Body of pancreas (tissue), 4 donors: ENCODE results near the gene MAP1B. TPM values are rescaled to one million over a fixed set of nuclear protein-coding genes. Genes with fewer than 3 reads are reported as not detected.

ENCODE experiments used
- ATAC-seq: fragments of 150-250 bp; one replicate; pipeline ENCODE4 v1.9.1; 2016
- DNase-seq, 4 donors: peaks; one replicate each; pipeline ENCODE4 v3.0.0-alpha.2; 2019
- H3K27ac ChIP-seq, 4 donors: fragments of 200-600 bp; sonication (generic); 1 replicate in 3 of 4; 2 replicates in 1 of 4; pipeline versions ENCODE4 v1.5.1 to v1.6.1; 2016 to 2019; ENCODE audit warnings: mild to moderate bottlenecking in 1 of 4, mixed read lengths in 1 of 4, moderate library complexity in 1 of 4
- H3K27me3 ChIP-seq, 2 donors: fragments of 200-600 bp; sonication (generic); one replicate each; pipeline ENCODE4 v1.6.0; 2016; ENCODE audit warnings: mild to moderate bottlenecking in 1 of 2
- H3K36me3 ChIP-seq, 2 donors: fragments of 200-600 bp; sonication (generic); replicated peaks in 1 of 2; 2 replicates each; pipeline ENCODE4 v1.5.1; 2016; ENCODE audit warnings: low read depth in 2 of 2; ENCODE audit not compliant: insufficient read depth in 1 of 2
- H3K4me1 ChIP-seq: fragments of 200-600 bp; sonication (generic); one replicate; pipeline ENCODE4 v1.6.0; 2016
- H3K4me3 ChIP-seq, 2 donors: fragments of 200-600 bp; sonication (generic); 1 replicate in 1 of 2; 2 replicates in 1 of 2; pipeline ENCODE4 v1.5.1; 2016 to 2019
- H3K9me3 ChIP-seq, 3 donors: fragments of 200-600 bp; sonication (generic); 1 replicate in 2 of 3; 2 replicates in 1 of 3; pipeline ENCODE4 v1.5.1; 2016
- CTCF ChIP-seq, 7 experiments: fragments of 450-650 bp in 4 of 7; fragments of 200-600 bp in 3 of 7; sonication (generic) in 3 of 7; IDR thresholded peaks; one replicate each; pipeline ENCODE4 v1.5.1; 2016 to 2019; ENCODE audit warnings: antibody characterized with exemption in 7 of 7
- POLR2A ChIP-seq, 3 donors: fragments of 450-650 bp; IDR thresholded peaks; one replicate each; pipeline ENCODE4 v1.6.1; 2016; ENCODE audit warnings: antibody characterized with exemption in 3 of 3, mild to moderate bottlenecking in 2 of 3
- WGBS, 2 donors: methylation state at CpG; one replicate each; pipeline ENCODE4 v1.1.5; 2017; 5-methylcytosine and 5-hydroxymethylcytosine counted together
- intact Hi-C: fragments of 100-400 bp; cut with DNase I; formaldehyde crosslinking; loops from one replicate; pipeline ENCODE4 v1.15.1; 2023
- total RNA-seq, 2 donors: library from RNA; depleted of rRNA; stranded (reverse); fragments of >200 nt; gene quantifications; one replicate each; pipeline ENCODE4 v1.1.0, GENCODE V29; 2016

Gene MAP1B
- total RNA-seq, 2 donors from 2014 or later: 30.4 to 69.9 TPM

GRCh38 chr5:72245546-72245945, 138.3 kb downstream of the MAP1B start:
- no peak for ATAC-seq
- no peak overlapping the region for H3K27ac ChIP-seq

GRCh38 chr5:72245951-72246532, 138.8 kb downstream of the MAP1B start:
- Histone ChIP-seq H3K4me3 (no peak overlapping the region), H3K4me1 (peaks cover 14% of the 10 kb centered on the region), H3K9me3 (no peaks in the 10 kb centered on the region), H3K27me3 (no peaks in the 10 kb centered on the region), H3K27ac (no peak overlapping the region), H3K36me3 (no peaks in the 10 kb centered on the region)
- intact Hi-C loops: no loop called here
- no peak for TF ChIP-seq POLR2A (IDR thresholded peaks at IDR 0.05)
- peak in 2 of 7 experiments; percentile 17 to 33 for TF ChIP-seq CTCF (IDR thresholded peaks at IDR 0.05)
- 66 to 76% methylated on average over 3 of the region's 3 CpGs for WGBS, 2 donors
- ATAC-seq (no peak), DNase-seq (no peak)

More at GRCh38 chr5:72245546-72245945, 138.3 kb downstream of the MAP1B start:
- no peaks in the 10 kb centered on the region for H3K27me3 ChIP-seq
- 83 to 94% methylated on average over 1 of the region's 1 CpG for WGBS, 2 donors
- intact Hi-C loops: no loop called here
- H3K4me1 ChIP-seq: peaks cover 14% of the 10 kb centered on the region
- no peaks in the 10 kb centered on the region for H3K36me3 ChIP-seq
- H3K4me3 ChIP-seq: no peak overlapping the region
- H3K9me3 ChIP-seq: no peaks in the 10 kb centered on the region
- no peak for TF ChIP-seq POLR2A (IDR thresholded peaks at IDR 0.05)
- TF ChIP-seq CTCF (IDR thresholded peaks at IDR 0.05): no peak
- no peak for DNase-seq

GRCh38 chr5:72246954-72247442, 139.7 kb downstream of the MAP1B start:
- Histone ChIP-seq H3K9me3 (no peaks in the 10 kb centered on the region), H3K4me3 (no peak overlapping the region), H3K4me1 (peaks cover 11% of the 10 kb centered on the region), H3K27me3 (no peaks in the 10 kb centered on the region), H3K36me3 (no peaks in the 10 kb centered on the region), H3K27ac (no peak overlapping the region)
- ATAC-seq (no peak), DNase-seq (no peak)
- 83 to 90% methylated on average over 4 of the region's 4 CpGs for WGBS, 2 donors
- TF ChIP-seq CTCF (IDR thresholded peaks at IDR 0.05) (no peak), POLR2A (IDR thresholded peaks at IDR 0.05) (no peak)
- intact Hi-C loops: no loop called here

- peak; percentile 55 for ATAC-seq
- Histone ChIP-seq H3K4me3 (no peak overlapping the region), H3K36me3 (no peaks in the 10 kb centered on the region), H3K4me1 (peaks cover 13% of the 10 kb centered on the region), H3K9me3 (no peaks in the 10 kb centered on the region), H3K27ac (peak overlapping the region in 1 of 4 donors; percentile 52), H3K27me3 (no peaks in the 10 kb centered on the region)
- TF ChIP-seq POLR2A (IDR thresholded peaks at IDR 0.05): no peak
- no peak for TF ChIP-seq CTCF (IDR thresholded peaks at IDR 0.05)
- peak; percentile 16 to 64 (median 46) for DNase-seq
- WGBS, 2 donors: 84 to 89% methylated on average over 2 of the region's 2 CpGs
- intact Hi-C loops: no loop called here
Observed at GRCh38 chr5:72248410-72248981, 141.2 kb downstream of the MAP1B start.

- no peak for ATAC-seq
- H3K27me3 ChIP-seq: no peaks in the 10 kb centered on the region
- DNase-seq: no peak
- no peak for TF ChIP-seq CTCF (IDR thresholded peaks at IDR 0.05)
- TF ChIP-seq POLR2A (IDR thresholded peaks at IDR 0.05): no peak
- no peaks in the 10 kb centered on the region for H3K36me3 ChIP-seq
- intact Hi-C loops: no loop called here
- no peak overlapping the region for H3K4me3 ChIP-seq
- H3K4me1 ChIP-seq: peaks cover 13% of the 10 kb centered on the region
- H3K9me3 ChIP-seq: no peaks in the 10 kb centered on the region
- H3K27ac ChIP-seq: no peak overlapping the region
- 91 to 94% methylated on average over 1 of the region's 1 CpG for WGBS, 2 donors
Observed at GRCh38 chr5:72251386-72251785, 144.1 kb downstream of the MAP1B start.
